ENCODE data around the gene SRCAP.

DNA sequence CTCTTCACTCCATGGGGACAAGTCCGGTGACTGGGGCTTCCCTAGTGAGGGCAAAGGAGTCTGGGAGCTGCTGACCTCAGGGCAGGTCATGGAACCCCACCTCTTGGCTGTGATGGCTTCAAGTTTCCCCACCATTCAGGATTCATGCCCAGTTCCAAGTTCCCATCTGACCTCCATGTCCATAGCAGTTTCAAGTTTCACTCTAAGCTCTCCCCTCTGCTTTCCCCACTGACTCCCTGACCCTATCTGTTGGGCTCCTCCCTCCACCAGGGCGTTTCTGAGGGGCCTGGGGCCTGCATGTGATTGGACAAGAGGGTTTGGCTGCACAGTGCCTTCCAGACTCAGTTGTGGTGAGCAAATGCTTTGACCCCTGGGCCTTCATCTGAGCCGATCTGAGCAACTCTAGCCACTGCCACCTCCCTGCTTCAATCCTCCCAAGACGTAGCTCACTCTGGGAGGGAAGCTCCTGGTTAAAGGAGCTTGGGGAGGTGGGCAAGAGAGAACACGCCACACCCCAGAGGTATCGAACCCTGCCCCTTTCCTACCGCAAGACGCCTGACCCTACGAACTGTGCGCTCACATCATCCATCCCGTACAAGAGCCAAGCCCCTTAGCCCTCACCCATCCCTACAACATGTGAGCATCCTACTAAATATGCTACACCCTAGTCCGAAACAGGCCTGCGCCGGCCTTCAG, 79.7 kb downstream of the SRCAP start:
- TF ChIP-seq, protein P1, sequence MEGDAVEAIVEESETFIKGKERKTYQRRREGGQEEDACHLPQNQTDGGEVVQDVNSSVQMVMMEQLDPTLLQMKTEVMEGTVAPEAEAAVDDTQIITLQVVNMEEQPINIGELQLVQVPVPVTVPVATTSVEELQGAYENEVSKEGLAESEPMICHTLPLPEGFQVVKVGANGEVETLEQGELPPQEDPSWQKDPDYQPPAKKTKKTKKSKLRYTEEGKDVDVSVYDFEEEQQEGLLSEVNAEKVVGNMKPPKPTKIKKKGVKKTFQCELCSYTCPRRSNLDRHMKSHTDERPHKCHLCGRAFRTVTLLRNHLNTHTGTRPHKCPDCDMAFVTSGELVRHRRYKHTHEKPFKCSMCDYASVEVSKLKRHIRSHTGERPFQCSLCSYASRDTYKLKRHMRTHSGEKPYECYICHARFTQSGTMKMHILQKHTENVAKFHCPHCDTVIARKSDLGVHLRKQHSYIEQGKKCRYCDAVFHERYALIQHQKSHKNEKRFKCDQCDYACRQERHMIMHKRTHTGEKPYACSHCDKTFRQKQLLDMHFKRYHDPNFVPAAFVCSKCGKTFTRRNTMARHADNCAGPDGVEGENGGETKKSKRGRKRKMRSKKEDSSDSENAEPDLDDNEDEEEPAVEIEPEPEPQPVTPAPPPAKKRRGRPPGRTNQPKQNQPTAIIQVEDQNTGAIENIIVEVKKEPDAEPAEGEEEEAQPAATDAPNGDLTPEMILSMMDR (IDR thresholded peaks at IDR 0.05; ENCODE audit: low read length): no peak
- TF ChIP-seq EZH2phosphoT487 (IDR thresholded peaks at IDR 0.05; ENCODE audit: low read length): no peak
- TF ChIP-seq EZH2 (optimal IDR thresholded peaks at IDR 0.05; ENCODE audit: low read depth, low read length): no peak

Data from MM.1S (cell line).